C4-2B (cell line): ENCODE results near the gene LTBP4.

ENCODE experiments used
- ZFX ChIP-seq: fragments of 450-650 bp; IDR thresholded peaks from 2 replicates; pipeline ENCODE4 v1.6.1; 2017
- TF ChIP-seq, protein P1 (sequence below): fragments of 450-650 bp; conservative IDR thresholded peaks from 2 replicates; pipeline ENCODE4 v1.5.1; 2017; ENCODE audit warnings: mild to moderate bottlenecking

DNA sequence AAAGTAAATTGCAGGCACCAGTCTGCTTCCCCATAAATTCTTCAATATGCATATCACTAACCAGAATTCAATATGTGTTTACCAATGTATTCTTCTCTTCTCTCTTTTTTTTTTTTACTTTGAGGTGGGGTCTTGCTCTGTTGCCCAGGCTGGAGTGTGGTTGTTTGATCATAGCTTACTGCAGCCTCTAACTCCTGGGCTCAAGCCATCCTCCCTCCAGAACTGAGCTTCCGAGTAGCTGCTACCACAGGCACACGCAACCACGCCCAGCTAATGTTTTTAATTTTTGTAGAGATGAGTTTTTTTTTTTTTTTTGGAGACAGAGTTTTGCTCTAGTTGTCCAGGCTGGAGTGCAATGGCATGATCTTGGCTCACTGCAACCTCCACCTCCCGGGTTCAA, 16.8 kb downstream of the LTBP4 start:
- TF ChIP-seq, protein P1, sequence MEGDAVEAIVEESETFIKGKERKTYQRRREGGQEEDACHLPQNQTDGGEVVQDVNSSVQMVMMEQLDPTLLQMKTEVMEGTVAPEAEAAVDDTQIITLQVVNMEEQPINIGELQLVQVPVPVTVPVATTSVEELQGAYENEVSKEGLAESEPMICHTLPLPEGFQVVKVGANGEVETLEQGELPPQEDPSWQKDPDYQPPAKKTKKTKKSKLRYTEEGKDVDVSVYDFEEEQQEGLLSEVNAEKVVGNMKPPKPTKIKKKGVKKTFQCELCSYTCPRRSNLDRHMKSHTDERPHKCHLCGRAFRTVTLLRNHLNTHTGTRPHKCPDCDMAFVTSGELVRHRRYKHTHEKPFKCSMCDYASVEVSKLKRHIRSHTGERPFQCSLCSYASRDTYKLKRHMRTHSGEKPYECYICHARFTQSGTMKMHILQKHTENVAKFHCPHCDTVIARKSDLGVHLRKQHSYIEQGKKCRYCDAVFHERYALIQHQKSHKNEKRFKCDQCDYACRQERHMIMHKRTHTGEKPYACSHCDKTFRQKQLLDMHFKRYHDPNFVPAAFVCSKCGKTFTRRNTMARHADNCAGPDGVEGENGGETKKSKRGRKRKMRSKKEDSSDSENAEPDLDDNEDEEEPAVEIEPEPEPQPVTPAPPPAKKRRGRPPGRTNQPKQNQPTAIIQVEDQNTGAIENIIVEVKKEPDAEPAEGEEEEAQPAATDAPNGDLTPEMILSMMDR, result no peak
- no peak for TF ChIP-seq ZFX
